CD8-positive, alpha-beta memory T cell (primary cell): Measurements from ENCODE around the gene SPRED2. TPM values are rescaled to one million over a fixed set of nuclear protein-coding genes. Genes with fewer than 3 reads are reported as not detected.
A peak's percentile ranks its signal among the peaks of the same experiment; 100 is the strongest.

Source experiments
- CTCF ChIA-PET: fragments of 350-600 bp; sonication (Branson Sonifier 250); formaldehyde crosslinking; loops from one replicate; lab custom pipeline; 2021; ENCODE audit warnings: antibody characterized with exemption; lab: Charles Lee
- POLR2A ChIA-PET: fragments of 350-600 bp; sonication (Branson Sonifier 250); formaldehyde crosslinking; loops from one replicate; lab custom pipeline; 2021; ENCODE audit warnings: antibody characterized with exemption; lab: Charles Lee
- DNase-seq, 5 donors: peaks; one replicate each; pipeline versions ENCODE4 v3.0.0 to v3.0.0-alpha.2; 2020 to 2022; ENCODE audit warnings: mixed read lengths in 1 of 5
- H3K27ac ChIP-seq: one replicate; pipeline ENCODE4 v1.7.0; 2013; ENCODE audit warnings: low read depth, mild to moderate bottlenecking, low read length, moderate library complexity
- H3K27me3 ChIP-seq: 2 replicates; pipeline ENCODE4 v1.7.0; 2013; ENCODE audit warnings: low read length, mild to moderate bottlenecking; ENCODE audit not compliant: insufficient read depth, poor library complexity, severe bottlenecking
- H3K36me3 ChIP-seq: 2 replicates; pipeline ENCODE4 v1.7.0; 2013; ENCODE audit warnings: mild to moderate bottlenecking, low read length, moderate library complexity; ENCODE audit not compliant: insufficient read depth
- H3K4me1 ChIP-seq: 2 replicates; pipeline ENCODE4 v1.7.0; 2013; ENCODE audit warnings: mild to moderate bottlenecking, low read length, moderate library complexity; ENCODE audit not compliant: insufficient read depth
- H3K4me3 ChIP-seq: 2 replicates; pipeline ENCODE4 v1.7.0; 2013; ENCODE audit warnings: mild to moderate bottlenecking, low read length
- H3K9me3 ChIP-seq: 2 replicates; pipeline ENCODE4 v1.7.0; 2013; ENCODE audit warnings: mild to moderate bottlenecking, low read length
- H3K27ac Mint-ChIP-seq, 8 donors: one replicate each; pipeline ENCODE4 v1.8.0; 2020 to 2021; ENCODE audit warnings: mixed read lengths in 8 of 8, mild to moderate bottlenecking in 6 of 8, inconsistent platforms in 3 of 8, moderate library complexity in 3 of 8
- H3K27me3 Mint-ChIP-seq, 2 donors: one replicate each; pipeline ENCODE4 v1.8.0; 2020 to 2021; ENCODE audit warnings: mixed read lengths in 2 of 2, mild to moderate bottlenecking in 1 of 2, moderate library complexity in 1 of 2
- H3K36me3 Mint-ChIP-seq, 3 donors: one replicate each; pipeline ENCODE4 v1.8.0; 2020 to 2021; ENCODE audit warnings: mixed read lengths in 3 of 3, inconsistent platforms in 1 of 3, mild to moderate bottlenecking in 1 of 3
- H3K4me1 Mint-ChIP-seq, 3 donors: one replicate each; pipeline ENCODE4 v1.8.0; 2020 to 2021; ENCODE audit warnings: mixed read lengths in 3 of 3, inconsistent platforms in 1 of 3, mild to moderate bottlenecking in 1 of 3
- H3K4me3 Mint-ChIP-seq, 7 donors: one replicate each; pipeline ENCODE4 v1.8.0; 2020 to 2021; ENCODE audit warnings: mixed read lengths in 7 of 7, mild to moderate bottlenecking in 6 of 7, moderate library complexity in 4 of 7, inconsistent platforms in 2 of 7
- H3K9me3 Mint-ChIP-seq, 5 donors: one replicate each; pipeline ENCODE4 v1.8.0; 2020 to 2022; ENCODE audit warnings: mixed read lengths in 5 of 5, mild to moderate bottlenecking in 3 of 5, moderate library complexity in 2 of 5, inconsistent platforms in 1 of 5
- polyA plus RNA-seq: library from polyadenylated mRNA; unstranded; fragments of 300-500 nt; fragmentation: Illumina TruSeq; gene quantifications from one replicate; pipeline ENCODE4 v1.2.3, GENCODE V29; 2021
- total RNA-seq, 2 experiments: library from RNA; stranded (reverse); gene quantifications; one replicate each; pipeline ENCODE4 v1.2.3, GENCODE V29; 2021

SPRED2 gene
- total and polyA plus RNA-seq, 3 experiments from 2014 or later = 1.3 to 4.0 (median 3.0) TPM

GRCh38 chr2:65420712-65421431 is 11.5 kb downstream of the SPRED2 start:
- Histone ChIP-seq H3K4me1 (peaks cover 12% of the 10 kb centered on the region), H3K9me3 (no peaks in the 10 kb centered on the region), H3K27me3 (no peaks in the 10 kb centered on the region), H3K27ac (no peak overlapping the region), H3K36me3 (no peaks in the 10 kb centered on the region), H3K4me3 (no peak overlapping the region)
- H3K4me1 Mint-ChIP-seq = peaks cover 24 to 33% (median 27%) of the 10 kb centered on the region in 3 donors
- no peaks in the 10 kb centered on the region for H3K9me3 Mint-ChIP-seq
- peak overlapping the region in 4 of 7 donors; percentile 5 to 62 (median 31) for H3K4me3 Mint-ChIP-seq
- CTCF ChIA-PET = interaction anchor here (1.3 kb wide), 1 partner anchor 16 kb away, joined by 3 read pairs; no protein-coding TSS in a partner anchor
- DNase-seq = no peak
- POLR2A ChIA-PET = no interaction called here
- H3K27ac Mint-ChIP-seq = peak overlapping the region in 2 of 8 donors; percentile 15 to 64
- no peaks in the 10 kb centered on the region for H3K36me3 Mint-ChIP-seq
- no peaks in the 10 kb centered on the region for H3K27me3 Mint-ChIP-seq

DNA sequence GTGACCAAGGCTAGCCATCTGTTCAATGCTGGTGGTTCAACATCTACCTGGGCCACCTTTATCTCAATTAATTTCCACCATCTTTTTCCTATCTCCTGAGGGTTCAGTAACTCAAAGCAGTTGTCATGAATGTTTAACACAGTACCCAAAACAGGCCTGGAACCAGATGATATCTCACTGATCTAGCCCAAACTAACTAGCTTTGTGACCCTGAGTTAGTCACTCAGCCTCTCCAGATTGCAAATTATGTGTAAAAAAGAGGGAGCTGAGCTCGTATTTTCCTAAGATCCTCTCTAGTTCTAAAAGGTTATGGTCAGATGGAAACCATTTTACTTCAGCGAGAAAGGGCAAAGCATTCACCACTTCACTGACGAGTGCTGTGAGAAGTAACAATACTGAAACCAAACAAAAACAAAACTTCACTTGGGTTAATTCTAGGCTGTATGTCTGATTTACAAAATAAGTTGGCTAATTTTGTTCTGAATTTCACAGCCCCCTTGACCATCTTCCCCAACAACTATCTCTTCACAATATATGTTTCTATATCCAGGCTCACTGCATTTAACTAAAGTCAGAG is 14.8 kb downstream of the SPRED2 start:
- Mint-ChIP-seq H3K4me3 (no peak overlapping the region), H3K27me3 (no peaks in the 10 kb centered on the region), H3K9me3 (no peaks in the 10 kb centered on the region), H3K36me3 (no peaks in the 10 kb centered on the region), H3K27ac (peak overlapping the region in 1 of 8 donors; percentile 49), H3K4me1 (peaks cover 24 to 33% (median 27%) of the 10 kb centered on the region in 3 donors)
- Histone ChIP-seq H3K4me3 (no peak overlapping the region), H3K9me3 (no peaks in the 10 kb centered on the region), H3K36me3 (no peaks in the 10 kb centered on the region), H3K4me1 (peaks cover 12% of the 10 kb centered on the region), H3K27me3 (no peaks in the 10 kb centered on the region), H3K27ac (no peak overlapping the region)
- ChIA-PET POLR2A (no interaction called here), CTCF (interaction anchor here (0.7 kb wide), 1 partner anchor 153 kb away, joined by 3 read pairs; no protein-coding TSS in a partner anchor)
- DNase-seq = no peak

- H3K4me3 ChIP-seq = no peak overlapping the region
- no peaks in the 10 kb centered on the region for H3K9me3 Mint-ChIP-seq
- no peaks in the 10 kb centered on the region for H3K36me3 ChIP-seq
- H3K9me3 ChIP-seq = no peaks in the 10 kb centered on the region
- no peaks in the 10 kb centered on the region for H3K27me3 ChIP-seq
- peaks cover 24 to 33% (median 27%) of the 10 kb centered on the region in 3 donors for H3K4me1 Mint-ChIP-seq
- no peak overlapping the region for H3K4me3 Mint-ChIP-seq
- peaks cover 12% of the 10 kb centered on the region for H3K4me1 ChIP-seq
- POLR2A ChIA-PET = no interaction called here
- CTCF ChIA-PET = interaction anchor here (0.7 kb wide), 1 partner anchor 152 kb away, joined by 3 read pairs; no protein-coding TSS in a partner anchor
- H3K36me3 Mint-ChIP-seq = no peaks in the 10 kb centered on the region
- no peak overlapping the region for H3K27ac ChIP-seq
- DNase-seq = peak in 2 of 5 donors; percentile 20 to 40
- H3K27ac Mint-ChIP-seq = peak overlapping the region in 3 of 8 donors; percentile 2 to 58 (median 4)
- H3K27me3 Mint-ChIP-seq = no peaks in the 10 kb centered on the region
Measured at GRCh38 chr2:65416945-65417344, 15.5 kb downstream of the SPRED2 start.

DNA sequence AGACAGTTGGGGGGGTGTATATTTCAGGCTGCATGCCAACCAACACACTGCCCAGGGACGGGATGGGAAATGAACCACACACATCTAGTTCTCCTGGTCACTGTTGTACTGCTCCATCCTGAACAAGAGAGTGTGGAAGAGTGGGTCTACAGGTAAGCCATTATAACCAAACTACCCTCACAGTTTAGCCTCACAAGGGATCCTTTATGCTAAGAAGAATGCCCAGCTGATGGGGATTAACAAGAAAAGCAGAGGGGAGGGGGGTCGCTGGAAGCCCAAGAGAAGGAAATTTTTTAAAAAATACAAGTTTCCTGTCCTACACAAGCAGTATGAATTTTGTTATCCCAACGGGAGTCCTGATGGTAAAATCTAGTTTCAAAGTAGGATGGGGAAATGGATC is 16.1 kb downstream of the SPRED2 start:
- Mint-ChIP-seq H3K36me3 (no peaks in the 10 kb centered on the region), H3K27me3 (no peaks in the 10 kb centered on the region), H3K9me3 (no peaks in the 10 kb centered on the region), H3K4me1 (peaks cover 24 to 33% (median 27%) of the 10 kb centered on the region in 3 donors), H3K27ac (no peak overlapping the region), H3K4me3 (no peak overlapping the region)
- CTCF ChIA-PET = no interaction called here
- H3K4me1 ChIP-seq = peaks cover 12% of the 10 kb centered on the region
- no peak for DNase-seq
- POLR2A ChIA-PET = no interaction called here
- no peaks in the 10 kb centered on the region for H3K27me3 ChIP-seq
- no peak overlapping the region for H3K4me3 ChIP-seq
- H3K9me3 ChIP-seq = no peaks in the 10 kb centered on the region
- H3K27ac ChIP-seq = no peak overlapping the region
- no peaks in the 10 kb centered on the region for H3K36me3 ChIP-seq

DNA sequence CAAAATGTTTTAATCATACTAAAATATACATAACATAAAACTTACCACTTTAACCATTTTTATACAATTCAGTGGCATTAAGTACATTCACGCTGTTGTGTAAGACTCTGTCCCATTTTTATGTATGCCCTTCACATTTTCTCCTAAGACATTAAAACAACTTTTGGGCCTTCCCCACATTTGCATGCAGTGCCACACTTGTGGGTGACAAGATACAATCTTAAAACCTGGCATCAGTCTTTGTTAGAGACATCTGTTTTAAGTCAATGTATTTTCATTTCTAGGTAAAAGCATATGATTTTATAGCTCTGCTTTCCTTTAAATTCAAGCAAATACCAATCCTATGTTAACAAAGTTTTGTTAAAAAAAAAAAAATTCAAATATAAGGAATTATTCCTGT is 17.3 kb downstream of the SPRED2 start:
- no peaks in the 10 kb centered on the region for H3K36me3 Mint-ChIP-seq
- peaks cover 6% of the 10 kb centered on the region for H3K4me1 ChIP-seq
- ChIA-PET CTCF (no interaction called here), POLR2A (no interaction called here)
- H3K9me3 Mint-ChIP-seq = no peaks in the 10 kb centered on the region
- H3K27me3 Mint-ChIP-seq = no peaks in the 10 kb centered on the region
- no peak overlapping the region for H3K27ac ChIP-seq
- H3K27ac Mint-ChIP-seq = no peak overlapping the region
- H3K36me3 ChIP-seq = no peaks in the 10 kb centered on the region
- no peak overlapping the region for H3K4me3 ChIP-seq
- H3K9me3 ChIP-seq = no peaks in the 10 kb centered on the region
- H3K4me1 Mint-ChIP-seq = peaks cover 18 to 24% (median 22%) of the 10 kb centered on the region in 3 donors
- H3K4me3 Mint-ChIP-seq = no peak overlapping the region
- no peaks in the 10 kb centered on the region for H3K27me3 ChIP-seq
- DNase-seq = no peak

GRCh38 chr2:65413610-65414009 is 18.8 kb downstream of the SPRED2 start:
- H3K36me3 ChIP-seq = no peaks in the 10 kb centered on the region
- no peak overlapping the region for H3K27ac ChIP-seq
- POLR2A ChIA-PET = no interaction called here
- no peak overlapping the region for H3K4me3 ChIP-seq
- Mint-ChIP-seq H3K27ac (no peak overlapping the region), H3K36me3 (no peaks in the 10 kb centered on the region), H3K9me3 (no peaks in the 10 kb centered on the region), H3K4me3 (no peak overlapping the region), H3K4me1 (peaks cover 18 to 24% (median 22%) of the 10 kb centered on the region in 3 donors), H3K27me3 (peaks cover 0 to 3% of the 10 kb centered on the region in 2 donors)
- CTCF ChIA-PET = no interaction called here
- H3K9me3 ChIP-seq = no peaks in the 10 kb centered on the region
- peaks cover 6% of the 10 kb centered on the region for H3K4me1 ChIP-seq
- no peaks in the 10 kb centered on the region for H3K27me3 ChIP-seq
- DNase-seq = no peak

DNA sequence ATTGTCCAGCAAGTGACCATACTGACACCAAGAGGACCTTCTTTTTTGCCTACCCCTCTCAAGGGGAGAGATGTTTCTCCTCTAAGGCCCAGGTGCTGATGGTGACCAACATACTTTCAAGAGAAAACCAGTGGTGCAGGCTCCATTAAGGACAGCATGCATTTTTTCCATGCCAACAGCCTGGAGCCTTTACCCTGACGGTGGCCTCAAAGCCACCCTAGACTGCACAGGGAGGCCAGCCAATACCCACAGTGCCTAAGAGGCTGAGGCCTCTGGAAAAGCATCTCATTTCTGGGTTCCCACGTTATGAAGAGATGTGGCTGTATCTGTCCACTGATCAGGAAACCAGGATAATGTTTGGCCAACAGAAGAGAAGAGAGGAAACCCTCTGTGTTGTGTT is 19.3 kb downstream of the SPRED2 start:
- Mint-ChIP-seq H3K36me3 (no peaks in the 10 kb centered on the region), H3K27me3 (peaks cover 0 to 3% of the 10 kb centered on the region in 2 donors), H3K9me3 (no peaks in the 10 kb centered on the region), H3K4me1 (peaks cover 16 to 21% (median 19%) of the 10 kb centered on the region in 3 donors), H3K27ac (no peak overlapping the region), H3K4me3 (no peak overlapping the region)
- Histone ChIP-seq H3K27me3 (no peaks in the 10 kb centered on the region), H3K4me3 (no peak overlapping the region), H3K27ac (no peak overlapping the region), H3K4me1 (peaks cover 6% of the 10 kb centered on the region), H3K36me3 (no peaks in the 10 kb centered on the region), H3K9me3 (no peaks in the 10 kb centered on the region)
- ChIA-PET CTCF (no interaction called here), POLR2A (no interaction called here)
- no peak for DNase-seq

DNA sequence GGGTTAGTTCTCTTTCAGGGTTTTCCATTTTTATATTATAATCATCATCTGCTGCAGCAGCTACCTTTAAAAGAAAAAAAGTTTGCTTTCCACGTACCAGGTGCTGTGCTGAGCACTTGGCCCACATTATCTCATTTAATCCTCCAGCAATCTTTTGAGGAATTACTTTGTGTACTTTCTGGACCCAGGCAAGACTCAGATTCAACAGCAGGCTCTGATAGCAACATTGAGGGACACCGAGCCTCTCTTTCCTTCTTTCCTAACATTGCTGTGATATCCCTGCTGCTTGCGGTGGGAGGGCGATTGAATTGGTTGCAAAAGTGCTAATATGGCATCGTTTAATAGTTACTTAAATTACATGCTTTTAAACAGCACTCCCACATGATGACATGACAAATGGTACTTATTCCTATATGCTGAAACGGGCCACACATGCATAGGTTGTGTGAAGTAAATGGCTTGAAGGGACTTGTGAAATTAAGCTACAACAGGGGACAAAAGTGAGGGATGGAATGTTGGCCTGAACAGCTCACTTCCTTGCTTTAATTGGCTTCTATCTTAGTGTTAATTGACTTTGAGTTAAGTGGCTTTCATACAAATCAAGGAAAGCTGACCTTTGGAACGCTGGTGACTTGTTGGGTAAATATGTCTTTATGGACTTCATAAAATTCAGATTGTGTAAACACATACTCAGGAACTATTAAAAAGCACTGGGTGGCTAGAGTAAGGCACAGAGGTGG is 21.2 kb downstream of the SPRED2 start:
- H3K36me3 ChIP-seq = no peaks in the 10 kb centered on the region
- no peaks in the 10 kb centered on the region for H3K9me3 Mint-ChIP-seq
- no peak overlapping the region for H3K4me3 Mint-ChIP-seq
- peaks cover 9% of the 10 kb centered on the region for H3K4me1 ChIP-seq
- H3K27me3 ChIP-seq = no peaks in the 10 kb centered on the region
- H3K27ac ChIP-seq = no peak overlapping the region
- no peaks in the 10 kb centered on the region for H3K36me3 Mint-ChIP-seq
- peaks cover 0 to 3% of the 10 kb centered on the region in 2 donors for H3K27me3 Mint-ChIP-seq
- POLR2A ChIA-PET = no interaction called here
- H3K9me3 ChIP-seq = no peaks in the 10 kb centered on the region
- DNase-seq = no peak
- H3K4me3 ChIP-seq = no peak overlapping the region
- H3K4me1 Mint-ChIP-seq = peaks cover 8 to 10% (median 10%) of the 10 kb centered on the region in 3 donors
- no peak overlapping the region for H3K27ac Mint-ChIP-seq
- CTCF ChIA-PET = no interaction called here
